GM10266 (cell line): ENCODE results near the gene MAP4K1.

Experiments
- DNase-seq: peaks from one replicate; pipeline ENCODE4 v3.0.0; 2012; ENCODE audit errors: extremely low spot score
- CTCF ChIP-seq: IDR thresholded peaks from 2 replicates; pipeline ENCODE4 v1.5.1; 2012; ENCODE audit warnings: mild to moderate bottlenecking, low read depth; ENCODE audit not compliant: control insufficient read depth, insufficient read depth; ENCODE audit errors: missing control alignments

The MAP4K1 gene

GRCh38 chr19:38550376-38550775 lies 67.4 kb downstream of the MAP4K1 start:
- TF ChIP-seq CTCF, result no peak
- no peak for DNase-seq

- no peak for DNase-seq
- TF ChIP-seq CTCF, result no peak
Observed at GRCh38 chr19:38549942-38550341, 67.8 kb downstream of the MAP4K1 start.

GRCh38 chr19:38549061-38549460 lies 68.7 kb downstream of the MAP4K1 start:
- no peak for TF ChIP-seq CTCF

GRCh38 chr19:38547421-38547820 lies 70.3 kb downstream of the MAP4K1 start:
- TF ChIP-seq CTCF, result no peak
- DNase-seq, result no peak

More at GRCh38 chr19:38549061-38549460, 68.7 kb downstream of the MAP4K1 start:
- no peak for DNase-seq

GRCh38 chr19:38545596-38545995 lies 72.2 kb downstream of the MAP4K1 start:
- no peak for TF ChIP-seq CTCF
- DNase-seq, result no peak

- DNase-seq, result no peak
- no peak for TF ChIP-seq CTCF
Observed at GRCh38 chr19:38544569-38545315, 73.0 kb downstream of the MAP4K1 start.

- DNase-seq, result peak; percentile 74
- peak; percentile 55 for TF ChIP-seq CTCF
Observed at GRCh38 chr19:38543807-38544568, 73.8 kb downstream of the MAP4K1 start.
